ENCODE results near the gene CPED1.
"Not testable (repeated sequence)": the region's sequence is repeated elsewhere in the genome, so short reads cannot be mapped to it uniquely, and the experiment has no call there.

CPED1 gene

GRCh38 chr7:121042899-121043298 lies 54.4 kb downstream of the CPED1 start:
- DNase-seq, result no peak

- no peak for DNase-seq
Measured at GRCh38 chr7:121043314-121044234, 55.1 kb downstream of the CPED1 start.

DNA sequence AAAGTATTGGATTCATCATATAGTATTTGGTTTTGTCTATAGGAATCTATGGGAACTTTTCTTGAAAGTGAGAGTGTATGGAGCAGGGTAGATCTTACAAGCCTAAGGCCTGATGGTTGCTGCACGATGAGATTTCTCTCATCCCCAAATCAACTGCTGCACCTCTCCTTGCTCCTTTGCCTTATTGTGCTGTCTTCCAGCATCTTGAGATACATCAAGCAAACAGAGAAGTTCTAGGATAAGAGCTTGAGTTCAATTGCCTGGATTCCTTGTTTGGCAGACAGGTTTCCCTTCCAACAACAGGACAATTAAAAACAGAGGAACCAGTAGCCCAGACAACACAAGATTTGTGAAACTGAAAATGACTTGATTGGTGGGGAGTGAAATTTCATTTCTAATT lies 56.6 kb downstream of the CPED1 start:
- no peak for DNase-seq

DNA sequence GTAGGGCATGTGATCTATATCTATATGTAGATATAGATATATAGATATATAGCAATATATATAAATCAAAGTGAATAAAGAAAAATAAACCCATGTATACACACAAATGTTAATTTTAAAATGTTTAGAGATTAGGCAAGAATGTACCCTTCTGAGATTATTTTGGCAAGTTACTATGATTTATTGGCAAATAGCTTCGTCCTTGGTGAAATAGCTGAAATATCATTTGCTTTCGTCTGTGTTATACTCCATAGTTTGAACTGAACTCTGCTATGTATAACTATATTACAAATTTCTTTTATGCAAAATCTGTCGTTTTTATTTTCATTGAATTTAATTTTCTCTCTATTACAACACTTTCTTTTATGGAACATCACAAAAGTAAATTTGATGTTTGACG lies 57.5 kb downstream of the CPED1 start:
- DNase-seq, result no peak

- no peak for DNase-seq
Measured at GRCh38 chr7:121046893-121047468, 58.5 kb downstream of the CPED1 start.

DNA sequence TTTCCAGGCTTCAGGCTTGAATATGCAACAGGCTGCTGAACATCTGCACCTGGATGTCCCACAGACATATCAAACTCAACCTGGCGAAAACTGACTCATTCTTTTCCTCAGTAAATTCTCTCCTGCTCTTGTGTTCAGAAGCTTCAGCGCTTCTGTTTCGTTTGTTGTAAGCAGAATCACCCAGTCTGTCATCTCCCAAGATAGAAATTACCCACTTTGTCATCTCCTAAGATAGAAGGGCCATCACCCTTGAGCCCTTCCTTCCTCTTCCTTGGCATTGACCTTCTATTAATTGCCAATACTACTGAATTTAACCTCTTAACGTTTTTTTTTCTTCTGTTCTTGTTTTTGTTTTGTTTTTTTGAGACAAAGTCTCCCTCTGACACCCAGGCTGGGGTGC lies 59.7 kb downstream of the CPED1 start:
- no peak for DNase-seq

- DNase-seq, result no peak
Measured at GRCh38 chr7:121049028-121049791, 60.7 kb downstream of the CPED1 start.

DNA sequence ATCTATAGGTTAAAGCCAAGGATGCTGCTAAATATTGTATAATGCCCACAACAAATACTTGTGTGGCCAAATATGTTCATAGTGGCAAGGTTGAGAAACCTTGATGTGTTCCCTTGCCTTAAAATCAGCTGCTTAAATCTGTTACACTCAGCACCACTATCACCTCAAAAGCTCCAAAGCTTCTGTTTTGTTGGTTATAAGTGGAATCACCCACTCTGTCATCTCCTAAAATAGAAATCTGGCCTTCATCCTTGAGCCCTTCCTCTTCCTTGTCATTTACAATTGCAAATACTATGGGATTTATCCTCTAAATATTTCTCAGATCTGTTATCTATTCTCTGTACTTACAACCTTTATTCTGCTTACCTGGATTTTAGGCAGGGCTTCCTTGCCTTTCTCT lies 61.4 kb downstream of the CPED1 start:
- DNase-seq, result no peak

DNA sequence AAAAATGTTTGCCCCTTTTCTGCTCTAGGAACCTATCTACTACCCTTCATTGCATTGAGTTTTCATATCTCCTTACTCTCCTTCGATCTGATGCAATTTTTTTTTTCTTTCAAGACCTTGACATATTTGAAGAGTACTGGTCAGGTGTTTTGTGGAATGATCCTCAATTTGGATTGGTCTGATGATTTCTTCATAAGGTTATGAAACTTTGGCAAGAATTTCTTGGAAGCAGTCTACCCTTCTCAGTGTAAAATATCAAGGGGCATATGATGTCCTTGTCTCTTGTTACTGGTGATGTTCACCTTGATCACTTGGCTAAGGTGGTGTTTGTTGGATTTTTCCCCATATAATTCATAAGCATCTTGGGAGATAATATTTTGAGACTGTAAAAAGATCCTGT lies 64.7 kb downstream of the CPED1 start:
- DNase-seq, result no peak

GRCh38 chr7:121054925-121055324 lies 66.4 kb downstream of the CPED1 start:
- DNase-seq, result no peak

DNA sequence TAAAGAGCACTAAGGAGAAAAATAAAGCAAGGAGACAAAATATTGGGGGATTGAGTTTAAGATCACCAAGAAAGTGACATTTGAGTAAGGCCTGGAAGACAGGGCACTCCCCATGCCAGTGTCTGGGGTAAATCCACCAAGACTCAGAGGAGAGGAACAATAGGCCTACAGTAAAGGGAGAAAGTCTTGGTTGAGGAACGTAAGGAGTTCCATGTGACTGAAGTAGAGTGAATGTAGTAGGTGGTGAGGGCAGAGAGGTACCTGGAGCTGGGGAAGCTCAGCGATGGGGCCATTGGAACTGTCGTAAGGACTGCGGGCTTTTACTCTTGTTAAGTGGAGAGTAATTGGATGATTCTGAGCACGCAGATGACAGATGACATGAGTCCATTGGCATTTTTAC lies 69.4 kb downstream of the CPED1 start:
- no peak for DNase-seq

DNA sequence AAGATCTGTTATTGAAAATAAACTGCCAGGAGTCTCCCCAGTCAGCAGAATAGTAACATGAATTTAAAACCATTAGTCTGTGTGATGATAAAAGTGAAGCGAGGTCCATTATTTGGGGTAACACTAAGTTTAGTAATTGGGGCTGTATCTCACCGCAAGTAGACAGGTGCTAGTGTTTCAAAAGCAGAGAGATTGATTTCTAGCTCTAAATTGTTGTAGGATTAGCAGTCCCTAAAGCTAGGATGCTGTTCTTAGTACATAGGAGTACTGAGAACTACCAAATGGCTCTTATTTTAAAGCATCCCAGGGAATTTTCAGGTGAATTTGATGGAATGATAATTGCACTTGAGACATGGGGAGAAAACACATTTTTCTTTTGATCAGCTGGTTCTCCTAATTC lies 70.5 kb downstream of the CPED1 start:
- no peak for DNase-seq

DNA sequence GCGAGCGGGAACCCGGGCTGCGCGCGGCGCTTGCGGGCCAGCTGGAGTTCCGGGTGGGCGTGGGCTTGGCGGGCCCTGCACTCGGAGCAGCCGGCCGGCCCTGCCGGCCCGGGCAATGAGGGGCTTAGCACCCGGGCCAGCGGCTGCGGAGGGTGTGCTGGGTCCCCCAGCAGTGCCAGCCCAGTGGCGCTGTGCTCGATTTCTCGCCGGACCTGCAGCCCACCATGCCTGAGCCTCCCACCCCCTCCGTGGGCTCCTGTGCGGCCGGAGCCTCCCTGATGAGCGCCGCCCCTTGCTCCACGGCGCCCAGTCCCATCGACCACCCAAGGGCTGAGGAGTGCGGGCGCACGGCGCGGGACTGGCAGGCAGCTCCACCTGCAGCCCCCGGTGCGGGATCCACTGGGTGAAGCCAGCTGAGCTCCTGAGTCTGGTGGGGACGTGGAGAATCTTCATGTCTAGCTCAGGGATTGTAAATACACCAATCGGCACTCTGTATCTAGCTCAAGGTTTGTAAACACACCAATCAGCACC lies 71.5 kb downstream of the CPED1 start:
- not testable (repeated sequence) for DNase-seq

DNA sequence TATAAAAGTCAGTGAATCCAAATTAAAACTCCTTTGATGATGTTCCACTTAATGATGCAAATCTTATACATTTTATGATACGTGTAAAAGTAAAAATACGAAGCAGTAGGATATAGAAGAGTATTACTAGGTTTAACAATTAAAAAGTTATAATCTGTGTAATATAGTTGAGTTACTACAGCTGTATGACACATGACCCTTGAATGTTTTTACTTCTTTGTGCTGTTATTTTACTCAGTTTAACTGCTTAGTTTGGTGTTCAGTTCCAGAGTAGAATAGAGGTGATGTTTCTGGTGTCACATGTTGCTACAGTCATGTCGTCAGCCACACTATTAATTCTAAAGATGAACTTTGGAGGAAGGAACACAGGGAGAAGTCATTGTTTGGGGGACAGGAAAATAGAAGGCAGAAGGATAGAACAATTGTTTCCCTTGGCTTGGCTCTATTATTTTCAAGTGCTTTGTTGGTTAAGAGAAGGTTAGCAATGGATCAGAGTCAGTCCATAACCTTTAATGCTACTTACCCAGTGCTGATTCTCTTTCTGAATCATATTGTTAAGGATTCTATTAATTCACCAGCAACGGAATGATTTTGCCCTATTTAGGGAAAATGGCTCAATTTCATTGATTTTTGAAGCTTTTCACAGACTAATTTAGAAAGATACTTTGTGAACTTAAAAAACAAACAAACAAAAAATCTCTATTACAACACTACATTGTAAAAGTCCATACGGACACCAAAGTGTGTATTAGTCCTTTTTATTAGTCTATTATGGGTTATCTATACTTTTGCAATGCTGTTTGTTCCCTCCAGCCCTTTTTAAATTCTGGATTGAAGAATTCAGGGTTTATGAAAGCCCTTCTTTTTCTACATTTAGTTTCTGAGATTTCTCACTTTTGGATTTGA lies 73.4 kb downstream of the CPED1 start:
- DNase-seq, result no peak

GRCh38 chr7:121062671-121063279 lies 74.3 kb downstream of the CPED1 start:
- no peak for DNase-seq

- DNase-seq, result not testable (repeated sequence)
Measured at GRCh38 chr7:121067717-121068116, 79.2 kb downstream of the CPED1 start.

DNA sequence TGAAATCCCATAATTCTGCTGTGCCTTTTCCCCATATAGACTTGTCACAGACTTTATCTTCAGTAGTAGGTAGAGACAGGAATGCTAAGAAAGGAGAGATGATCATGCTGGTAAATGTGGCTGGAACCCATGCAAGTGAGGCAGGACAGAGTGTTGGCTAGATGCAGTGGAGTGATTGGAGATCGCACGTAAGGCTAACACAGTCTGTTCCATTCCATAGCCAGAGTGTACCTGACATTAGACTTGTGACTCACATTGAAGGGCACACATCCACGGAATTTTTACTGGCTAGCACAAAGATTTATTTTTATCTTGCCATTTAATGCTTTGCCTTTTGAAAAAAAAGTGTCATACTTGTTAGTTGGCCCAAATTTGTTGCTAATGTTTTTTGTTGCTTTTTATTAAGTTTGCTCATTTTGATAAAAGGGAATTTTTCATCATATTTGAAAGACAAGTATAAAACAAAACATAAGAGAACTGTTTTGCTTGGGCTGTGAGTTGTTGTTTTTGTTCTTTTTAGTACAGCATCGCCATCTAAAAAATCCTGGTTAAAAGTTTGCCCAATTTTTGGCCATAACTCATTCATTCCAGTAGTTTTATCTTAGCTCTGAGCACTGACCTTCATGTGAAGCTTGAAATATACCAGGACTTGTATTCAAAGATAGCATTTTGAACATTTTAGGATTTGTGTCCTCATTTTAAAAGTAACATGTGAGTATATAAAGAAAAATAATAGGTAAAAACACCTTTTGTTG lies 81.0 kb downstream of the CPED1 start:
- no peak for DNase-seq

GRCh38 chr7:121071132-121071531 lies 82.6 kb downstream of the CPED1 start:
- DNase-seq, result no peak

GRCh38 chr7:121071662-121072061 lies 83.2 kb downstream of the CPED1 start:
- no peak for DNase-seq

DNA sequence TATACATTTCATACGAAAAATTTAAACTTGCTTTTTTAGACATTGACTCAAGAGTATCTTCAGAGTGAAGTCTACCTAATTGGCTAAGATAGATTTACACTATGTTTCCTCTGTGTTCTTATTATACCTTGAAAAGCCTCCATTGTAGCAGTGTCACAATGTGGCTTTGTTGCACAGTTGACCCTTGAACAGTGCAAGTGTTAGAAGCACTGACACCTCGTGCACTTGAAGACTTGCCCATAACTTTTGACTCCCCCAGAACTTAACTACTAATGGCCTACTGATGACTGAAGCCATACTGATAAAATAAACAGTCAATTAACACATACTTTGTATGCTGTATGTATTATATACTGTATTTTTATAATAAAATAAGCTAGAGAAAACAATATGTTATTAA lies 84.3 kb downstream of the CPED1 start:
- no peak for DNase-seq

DNA sequence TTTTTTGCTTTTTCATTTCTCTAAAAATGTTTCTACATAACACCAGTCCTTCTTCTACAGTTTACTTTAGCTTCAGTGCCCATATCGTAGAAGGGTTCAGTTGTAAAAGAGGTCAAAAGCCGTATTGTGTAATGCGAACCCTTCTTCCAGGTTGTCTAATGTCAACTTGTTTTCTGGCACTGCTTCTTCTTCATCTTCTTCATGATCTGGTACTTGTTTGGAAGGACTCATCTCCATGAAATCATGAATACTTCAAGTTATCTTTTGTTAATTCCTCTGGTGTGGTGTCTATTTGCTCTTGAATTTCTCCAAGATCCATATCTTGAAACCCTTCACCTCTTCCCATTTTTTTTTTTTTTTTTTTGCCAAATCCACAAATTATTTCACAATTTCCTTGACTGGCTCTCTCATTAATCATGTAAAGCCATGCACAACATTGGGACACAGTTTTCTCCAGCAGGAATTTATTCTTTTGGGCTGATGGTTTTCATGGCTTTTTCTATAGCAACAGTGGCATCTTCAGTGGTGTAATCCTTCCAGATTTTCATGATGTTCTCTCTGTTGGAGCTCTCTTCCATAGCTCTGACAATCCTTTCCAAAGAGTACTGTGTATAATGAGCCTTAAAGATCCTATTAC lies 85.1 kb downstream of the CPED1 start:
- no peak for DNase-seq
